Karpas-422 (cell line): ENCODE data around the gene RALGDS. TPM values are rescaled to one million over a fixed set of nuclear protein-coding genes. Genes with fewer than 3 reads are reported as not detected.
"Not testable (repeated sequence)": the region's sequence is repeated elsewhere in the genome, so short reads cannot be mapped to it uniquely, and the experiment has no call there.

Experiments
- DNase-seq: peaks from one replicate; pipeline ENCODE4 v3.0.0-alpha.2; 2015
- H2AFZ ChIP-seq: fragments of 200-600 bp; sonication (generic); 2 replicates; pipeline ENCODE4 v1.6.1; 2014; ENCODE audit warnings: antibody characterized with exemption, low read length, mixed read lengths
- H3K27ac ChIP-seq: fragments of 200-600 bp; sonication (generic); 2 replicates; pipeline ENCODE4 v1.5.1; 2014; ENCODE audit warnings: mild to moderate bottlenecking, low read length, moderate library complexity
- H3K27me3 ChIP-seq: fragments of 200-600 bp; sonication (generic); 2 replicates; pipeline ENCODE4 v1.6.1; 2014; ENCODE audit warnings: low read length, mixed read lengths
- H3K36me3 ChIP-seq: fragments of 200-600 bp; sonication (generic); 2 replicates; pipeline ENCODE4 v1.6.1; 2014; ENCODE audit warnings: low read length, mixed read lengths; ENCODE audit not compliant: insufficient read depth
- H3K4me1 ChIP-seq: fragments of 200-600 bp; sonication (generic); 2 replicates; pipeline ENCODE4 v1.6.1; 2014; ENCODE audit warnings: mild to moderate bottlenecking, low read length, mixed read lengths
- H3K4me2 ChIP-seq: fragments of 200-600 bp; sonication (generic); 2 replicates; pipeline ENCODE4 v1.6.1; 2014; ENCODE audit warnings: low read length, low read depth, mild to moderate bottlenecking; ENCODE audit not compliant: poor library complexity, severe bottlenecking
- H3K4me3 ChIP-seq: fragments of 200-600 bp; sonication (generic); 2 replicates; pipeline ENCODE4 v1.5.1; 2014; ENCODE audit warnings: mild to moderate bottlenecking, antibody characterized with exemption, low read length, mixed read lengths
- H3K79me2 ChIP-seq: fragments of 200-600 bp; sonication (generic); 2 replicates; pipeline ENCODE4 v1.6.1; 2014; ENCODE audit warnings: mild to moderate bottlenecking, low read length, mixed read lengths
- H3K9ac ChIP-seq: fragments of 200-600 bp; sonication (generic); 2 replicates; pipeline ENCODE4 v1.6.0; 2014; ENCODE audit warnings: low read length
- H3K9me2 ChIP-seq: fragments of 200-600 bp; sonication (generic), shearing (Covaris generic); replicated peaks from 2 replicates; pipeline ENCODE4 v1.6.0; 2014; ENCODE audit warnings: mild to moderate bottlenecking, low read length, moderate library complexity; ENCODE audit not compliant: insufficient read depth
- H3K9me3 ChIP-seq: fragments of 300-700, 200-600 bp; sonication (generic); 2 replicates; pipeline ENCODE4 v1.6.1; 2014; ENCODE audit warnings: low read length, mixed read lengths
- H4K20me1 ChIP-seq: fragments of 200-600 bp; sonication (generic); 2 replicates; pipeline ENCODE4 v1.6.1; 2014; ENCODE audit warnings: mild to moderate bottlenecking, antibody characterized with exemption, low read length, low read depth; ENCODE audit not compliant: insufficient read depth
- total RNA-seq: library from RNA; depleted of rRNA; stranded (reverse); fragments of >200 nt; shearing (Covaris generic); gene quantifications from 2 replicates; pipeline ENCODE4 v1.2.3, GENCODE V29; 2014; ENCODE audit warnings: low replicate concordance

Gene RALGDS
- total RNA-seq, 1 experiment from 2014 or later, result 69.2 TPM

GRCh38 chr9:133070500-133070961 lies 50.5 kb downstream of the RALGDS start:
- not testable (repeated sequence) for H3K79me2 ChIP-seq, H3K9me2 ChIP-seq, DNase-seq, H4K20me1 ChIP-seq, H3K36me3 ChIP-seq, H2AFZ ChIP-seq, H3K27me3 ChIP-seq, H3K9ac ChIP-seq, H3K4me2 ChIP-seq, H3K9me3 ChIP-seq, H3K4me3 ChIP-seq, H3K27ac ChIP-seq, H3K4me1 ChIP-seq

GRCh38 chr9:133068431-133068830 lies 52.6 kb downstream of the RALGDS start:
- not testable (repeated sequence) for H3K9me3 ChIP-seq, H3K4me2 ChIP-seq, H3K27ac ChIP-seq, DNase-seq, H4K20me1 ChIP-seq, H3K79me2 ChIP-seq, H3K9ac ChIP-seq, H3K27me3 ChIP-seq, H3K9me2 ChIP-seq, H2AFZ ChIP-seq, H3K36me3 ChIP-seq, H3K4me3 ChIP-seq, H3K4me1 ChIP-seq

- DNase-seq, result no peak
- Histone ChIP-seq H3K27ac (no peak overlapping the region), H3K36me3 (no peaks in the 10 kb centered on the region), H3K9me3 (no peaks in the 10 kb centered on the region), H3K79me2 (no peaks in the 10 kb centered on the region), H3K4me1 (no peaks in the 10 kb centered on the region), H3K9ac (no peak overlapping the region), H3K9me2 (no peaks in the 10 kb centered on the region), H4K20me1 (no peaks in the 10 kb centered on the region), H2AFZ (no peak overlapping the region), H3K27me3 (no peaks in the 10 kb centered on the region), H3K4me2 (no peak overlapping the region), H3K4me3 (no peak overlapping the region)
Measured at GRCh38 chr9:133067813-133068212, 53.2 kb downstream of the RALGDS start.

GRCh38 chr9:133067006-133067405 lies 54.0 kb downstream of the RALGDS start:
- H4K20me1 ChIP-seq, result no peaks in the 10 kb centered on the region
- no peaks in the 10 kb centered on the region for H3K9me2 ChIP-seq
- no peak for DNase-seq
- no peak overlapping the region for H3K27ac ChIP-seq
- H3K79me2 ChIP-seq, result no peaks in the 10 kb centered on the region
- H2AFZ ChIP-seq, result no peak overlapping the region
- H3K4me3 ChIP-seq, result no peak overlapping the region
- no peaks in the 10 kb centered on the region for H3K27me3 ChIP-seq
- H3K9ac ChIP-seq, result no peak overlapping the region
- H3K4me1 ChIP-seq, result no peaks in the 10 kb centered on the region
- no peak overlapping the region for H3K4me2 ChIP-seq
- no peaks in the 10 kb centered on the region for H3K9me3 ChIP-seq
- H3K36me3 ChIP-seq, result no peaks in the 10 kb centered on the region

- Histone ChIP-seq H4K20me1 (no peaks in the 10 kb centered on the region), H3K27me3 (no peaks in the 10 kb centered on the region), H3K4me1 (no peaks in the 10 kb centered on the region), H3K4me3 (no peak overlapping the region), H3K36me3 (no peaks in the 10 kb centered on the region), H2AFZ (no peak overlapping the region), H3K4me2 (no peak overlapping the region), H3K27ac (no peak overlapping the region), H3K9me3 (no peaks in the 10 kb centered on the region), H3K9me2 (no peaks in the 10 kb centered on the region), H3K79me2 (no peaks in the 10 kb centered on the region), H3K9ac (no peak overlapping the region)
- DNase-seq, result no peak
Measured at GRCh38 chr9:133066181-133066983, 54.7 kb downstream of the RALGDS start.

GRCh38 chr9:133065070-133065388 lies 56.0 kb downstream of the RALGDS start:
- Histone ChIP-seq H4K20me1 (no peaks in the 10 kb centered on the region), H3K36me3 (no peaks in the 10 kb centered on the region), H3K9me2 (no peaks in the 10 kb centered on the region), H2AFZ (no peak overlapping the region), H3K27ac (no peak overlapping the region), H3K27me3 (no peaks in the 10 kb centered on the region), H3K9ac (no peak overlapping the region), H3K9me3 (no peaks in the 10 kb centered on the region), H3K4me2 (no peak overlapping the region), H3K79me2 (no peaks in the 10 kb centered on the region), H3K4me3 (no peak overlapping the region), H3K4me1 (peaks cover 3% of the 10 kb centered on the region; the same call in 1 of the 2 replicates)
- DNase-seq, result no peak

- Histone ChIP-seq H3K4me2 (no peak overlapping the region), H3K4me3 (no peak overlapping the region), H2AFZ (no peak overlapping the region), H3K9me3 (no peaks in the 10 kb centered on the region), H3K9ac (no peak overlapping the region), H3K36me3 (no peaks in the 10 kb centered on the region), H3K27ac (no peak overlapping the region), H3K4me1 (peaks cover 3% of the 10 kb centered on the region; the same call in 1 of the 2 replicates), H3K27me3 (no peaks in the 10 kb centered on the region), H3K9me2 (no peaks in the 10 kb centered on the region), H4K20me1 (no peaks in the 10 kb centered on the region), H3K79me2 (no peaks in the 10 kb centered on the region)
- DNase-seq, result no peak
Measured at GRCh38 chr9:133064241-133065069, 56.6 kb downstream of the RALGDS start.

- Histone ChIP-seq H3K27me3 (no peaks in the 10 kb centered on the region), H3K9me2 (no peaks in the 10 kb centered on the region), H3K9me3 (no peaks in the 10 kb centered on the region), H3K9ac (no peak overlapping the region), H3K79me2 (no peaks in the 10 kb centered on the region), H3K27ac (no peak overlapping the region), H3K4me1 (peaks cover 3% of the 10 kb centered on the region; the same call in 1 of the 2 replicates), H3K4me3 (no peak overlapping the region), H4K20me1 (no peaks in the 10 kb centered on the region), H2AFZ (no peak overlapping the region), H3K4me2 (no peak overlapping the region), H3K36me3 (no peaks in the 10 kb centered on the region)
- DNase-seq, result no peak
Measured at GRCh38 chr9:133063500-133064231, 57.4 kb downstream of the RALGDS start.
